ENCODE measurements around the gene ENAH. TPM values are rescaled to one million over a fixed set of nuclear protein-coding genes. Genes with fewer than 3 reads are reported as not detected.
"Not testable (repeated sequence)": the region's sequence is repeated elsewhere in the genome, so short reads cannot be mapped to it uniquely, and the experiment has no call there.

The ENAH gene
- total RNA-seq, 1 donor from 2014 or later = 179 TPM

GRCh38 chr1:225517697-225518096 is 135.2 kb downstream of the ENAH start:
- DNase-seq (ENCODE audit: low read depth, low spot score) = no peak
- no peak for TF ChIP-seq CTCF (conservative IDR thresholded peaks at IDR 0.05)
- no peak overlapping the region for H3K27ac Mint-ChIP-seq (ENCODE audit: unreplicated experiment)

GRCh38 chr1:225517221-225517620 is 135.7 kb downstream of the ENAH start:
- Mint-ChIP-seq H3K27me3 (ENCODE audit: low read depth) (no peaks in the 10 kb centered on the region), H3K36me3 (ENCODE audit: low read depth) (peaks cover 26% of the 10 kb centered on the region), H3K4me3 (no peak overlapping the region), H3K9me3 (no peaks in the 10 kb centered on the region), H3K27ac (ENCODE audit: unreplicated experiment) (no peak overlapping the region), H3K4me1 (peaks cover 23% of the 10 kb centered on the region)
- no peak for TF ChIP-seq CTCF (conservative IDR thresholded peaks at IDR 0.05)
- DNase-seq (ENCODE audit: low read depth, low spot score) = no peak

More at GRCh38 chr1:225517697-225518096, 135.2 kb downstream of the ENAH start:
- no peak overlapping the region for H3K4me3 Mint-ChIP-seq
- H3K9me3 Mint-ChIP-seq = no peaks in the 10 kb centered on the region
- peaks cover 26% of the 10 kb centered on the region for H3K36me3 Mint-ChIP-seq (ENCODE audit: low read depth)
- H3K27me3 Mint-ChIP-seq (ENCODE audit: low read depth) = no peaks in the 10 kb centered on the region
- peaks cover 23% of the 10 kb centered on the region for H3K4me1 Mint-ChIP-seq

GRCh38 chr1:225514671-225515081 is 138.2 kb downstream of the ENAH start:
- Mint-ChIP-seq H3K27me3 (ENCODE audit: low read depth) (no peaks in the 10 kb centered on the region), H3K9me3 (no peaks in the 10 kb centered on the region), H3K4me3 (no peak overlapping the region), H3K4me1 (peaks cover 25% of the 10 kb centered on the region), H3K36me3 (ENCODE audit: low read depth) (peaks cover 29% of the 10 kb centered on the region), H3K27ac (ENCODE audit: unreplicated experiment) (no peak overlapping the region)
- no peak for TF ChIP-seq CTCF (conservative IDR thresholded peaks at IDR 0.05)
- no peak for DNase-seq (ENCODE audit: low read depth, low spot score)

- DNase-seq (ENCODE audit: low read depth, low spot score); H3K4me3 Mint-ChIP-seq; H3K27ac Mint-ChIP-seq (ENCODE audit: unreplicated experiment); H3K27me3 Mint-ChIP-seq (ENCODE audit: low read depth); H3K9me3 Mint-ChIP-seq: not testable (repeated sequence)
- H3K36me3 Mint-ChIP-seq (ENCODE audit: low read depth) = peaks cover 28% of the 10 kb centered on the region
- H3K4me1 Mint-ChIP-seq = peaks cover 26% of the 10 kb centered on the region
Observed at GRCh38 chr1:225513576-225513975, 139.3 kb downstream of the ENAH start.

GRCh38 chr1:225511828-225512381 is 141.0 kb downstream of the ENAH start:
- Mint-ChIP-seq H3K4me1 (peaks cover 23% of the 10 kb centered on the region), H3K4me3 (no peak overlapping the region), H3K36me3 (ENCODE audit: low read depth) (peaks cover 22% of the 10 kb centered on the region), H3K9me3 (no peaks in the 10 kb centered on the region), H3K27me3 (ENCODE audit: low read depth) (no peaks in the 10 kb centered on the region), H3K27ac (ENCODE audit: unreplicated experiment) (no peak overlapping the region)
- no peak for DNase-seq (ENCODE audit: low read depth, low spot score)
- TF ChIP-seq CTCF (conservative IDR thresholded peaks at IDR 0.05) = no peak

GRCh38 chr1:225510740-225511139 is 142.2 kb downstream of the ENAH start:
- H3K4me1 Mint-ChIP-seq = peaks cover 16% of the 10 kb centered on the region
- H3K36me3 Mint-ChIP-seq (ENCODE audit: low read depth) = peaks cover 22% of the 10 kb centered on the region
- not testable (repeated sequence) for H3K9me3 Mint-ChIP-seq; H3K4me3 Mint-ChIP-seq; H3K27ac Mint-ChIP-seq (ENCODE audit: unreplicated experiment); DNase-seq (ENCODE audit: low read depth, low spot score); H3K27me3 Mint-ChIP-seq (ENCODE audit: low read depth)
